Upper lobe of left lung (tissue), 4 donors: Measurements from ENCODE around the gene DACT2.

ENCODE experiments used
- CTCF ChIP-seq, 6 experiments: fragments of 450-650 bp in 4 of 6; fragments of 200-600 bp in 2 of 6; sonication (generic) in 2 of 6; IDR thresholded peaks; one replicate each; pipeline ENCODE4 v1.5.1; 2016 to 2019; ENCODE audit warnings: antibody characterized with exemption in 6 of 6
- POLR2AphosphoS5 ChIP-seq, 2 donors: sonication (generic); formaldehyde crosslinking; IDR thresholded peaks; one replicate each; pipeline ENCODE4 v1.5.1; 2017; ENCODE audit warnings: antibody characterized with exemption in 2 of 2

- TF ChIP-seq POLR2AphosphoS5 (IDR thresholded peaks at IDR 0.05) (no peak), CTCF (IDR thresholded peaks at IDR 0.05) (no peak)
These were observed 28.0 kb upstream of the DACT2 start for GRCh38 chr6:168347615-168348014.
